Glutamatergic neuron (in vitro differentiated cells): ENCODE data around the gene ZNF532. TPM values are rescaled to one million over a fixed set of nuclear protein-coding genes. Genes with fewer than 3 reads are reported as not detected.

ENCODE experiments used
- DNase-seq: peaks from one replicate; pipeline ENCODE4 v3.0.0; 2022
- H3K27ac Mint-ChIP-seq: one replicate; pipeline ENCODE4 v1.8.0; 2020; ENCODE audit warnings: mild to moderate bottlenecking, mixed read lengths, inconsistent platforms; ENCODE audit not compliant: unreplicated experiment
- H3K27me3 Mint-ChIP-seq: one replicate; pipeline ENCODE4 v1.8.0; 2020; ENCODE audit warnings: mild to moderate bottlenecking, moderate library complexity, mixed read lengths, inconsistent platforms; ENCODE audit not compliant: unreplicated experiment
- H3K36me3 Mint-ChIP-seq: one replicate; pipeline ENCODE4 v1.8.0; 2020; ENCODE audit warnings: mild to moderate bottlenecking, mixed read lengths, inconsistent platforms; ENCODE audit not compliant: unreplicated experiment
- H3K4me1 Mint-ChIP-seq: one replicate; pipeline ENCODE4 v1.8.0; 2020; ENCODE audit warnings: mild to moderate bottlenecking, low read depth, mixed read lengths, inconsistent platforms; ENCODE audit not compliant: unreplicated experiment
- H3K4me3 Mint-ChIP-seq: one replicate; pipeline ENCODE4 v1.8.0; 2020; ENCODE audit warnings: mild to moderate bottlenecking, mixed read lengths, inconsistent platforms; ENCODE audit not compliant: unreplicated experiment
- H3K9me3 Mint-ChIP-seq: one replicate; pipeline ENCODE4 v1.8.0; 2020; ENCODE audit warnings: mild to moderate bottlenecking, moderate library complexity, mixed read lengths, inconsistent platforms; ENCODE audit not compliant: unreplicated experiment
- CTCF ChIP-seq: fragments of 200-600 bp; sonication (generic); IDR thresholded peaks from one replicate; pipeline ENCODE4 v1.5.0; 2021; ENCODE audit not compliant: partially characterized antibody, unreplicated experiment
- total RNA-seq: library from RNA; stranded (reverse); fragmentation: NEBNext Ultra II Directional; extraction: Animal tissue kit (Norgen Biotek cat#: 25700); gene quantifications from one replicate; pipeline ENCODE4 v1.2.1, GENCODE V29; 2021; ENCODE audit not compliant: unreplicated experiment

Gene ZNF532
- total RNA-seq, 1 donor from 2014 or later = 217 TPM

- Mint-ChIP-seq H3K27me3 (peaks cover 9% of the 10 kb centered on the region), H3K9me3 (peaks cover 8% of the 10 kb centered on the region), H3K4me3 (no peak overlapping the region), H3K4me1 (peaks cover 50% of the 10 kb centered on the region), H3K27ac (no peak overlapping the region), H3K36me3 (no peaks in the 10 kb centered on the region)
- no peak for TF ChIP-seq CTCF
- DNase-seq = no peak
Measured at GRCh38 chr18:58901783-58902182, 37.1 kb downstream of the ZNF532 start.

- Mint-ChIP-seq H3K36me3 (no peaks in the 10 kb centered on the region), H3K27ac (no peak overlapping the region), H3K4me1 (peaks cover 48% of the 10 kb centered on the region), H3K9me3 (peaks cover 6% of the 10 kb centered on the region), H3K4me3 (no peak overlapping the region), H3K27me3 (peaks cover 9% of the 10 kb centered on the region)
- no peak for TF ChIP-seq CTCF
- DNase-seq = no peak
Measured at GRCh38 chr18:58902961-58903360, 38.3 kb downstream of the ZNF532 start.

GRCh38 chr18:58903533-58903932 lies 38.9 kb downstream of the ZNF532 start:
- H3K4me1 Mint-ChIP-seq = peaks cover 50% of the 10 kb centered on the region
- TF ChIP-seq CTCF = no peak
- no peak for DNase-seq
- H3K36me3 Mint-ChIP-seq = no peaks in the 10 kb centered on the region
- no peak overlapping the region for H3K27ac Mint-ChIP-seq
- peaks cover 9% of the 10 kb centered on the region for H3K27me3 Mint-ChIP-seq
- peaks cover 9% of the 10 kb centered on the region for H3K9me3 Mint-ChIP-seq
- no peak overlapping the region for H3K4me3 Mint-ChIP-seq

- Mint-ChIP-seq H3K4me1 (peaks cover 41% of the 10 kb centered on the region), H3K9me3 (peaks cover 14% of the 10 kb centered on the region), H3K36me3 (no peaks in the 10 kb centered on the region), H3K27me3 (peaks cover 4% of the 10 kb centered on the region), H3K27ac (no peak overlapping the region), H3K4me3 (no peak overlapping the region)
- no peak for DNase-seq
- TF ChIP-seq CTCF = no peak
Measured at GRCh38 chr18:58905777-58906428, 41.2 kb downstream of the ZNF532 start.

- Mint-ChIP-seq H3K4me3 (no peak overlapping the region), H3K36me3 (no peaks in the 10 kb centered on the region), H3K9me3 (peaks cover 11% of the 10 kb centered on the region), H3K27me3 (peaks cover 3% of the 10 kb centered on the region), H3K27ac (peak overlapping the region; percentile 13), H3K4me1 (peaks cover 54% of the 10 kb centered on the region)
- no peak for DNase-seq
- TF ChIP-seq CTCF = no peak
Measured at GRCh38 chr18:58908006-58908405, 43.3 kb downstream of the ZNF532 start.
